Endothelial cell of umbilical vein (primary cell): ENCODE results near the gene NEURL2. TPM values are rescaled to one million over a fixed set of nuclear protein-coding genes. Genes with fewer than 3 reads are reported as not detected.

Experiments
- BruUV-seq: library from RNA; stranded (reverse); fragments of 400-500 nt; replicated peaks from 2 replicates; lab custom pipeline; 2021; lab: Mats Ljungman, UMichigan
- CTCF ChIA-PET: fragments of 300-600, 350-600 bp; sonication (Branson Sonifier 250); formaldehyde crosslinking; loops from one replicate; lab custom pipeline; 2021; ENCODE audit warnings: antibody characterized with exemption, inconsistent platforms; lab: Charles Lee
- POLR2A ChIA-PET: fragments of 300-600, 350-600 bp; sonication (Branson Sonifier 250); formaldehyde crosslinking; loops from one replicate; lab custom pipeline; 2021; ENCODE audit warnings: antibody characterized with exemption, inconsistent platforms; lab: Charles Lee
- DNase-seq: peaks from one replicate; pipeline ENCODE4 v3.0.0-alpha.2; 2011; ENCODE audit warnings: low read depth, low spot score
- FAIRE-seq: peaks from 2 replicates; lab custom pipeline; 2011; peaks lifted over from hg19 to GRCh38; lab: Jason Lieb, UNC
- H2AFZ ChIP-seq: 2 replicates; pipeline ENCODE4 v1.6.0; 2012; ENCODE audit warnings: low read depth, low read length, control low read depth, inconsistent platforms
- H3K27ac ChIP-seq: 2 replicates; pipeline ENCODE4 v1.5.1; 2011; ENCODE audit warnings: low read depth, mild to moderate bottlenecking, control low read depth, low read length, moderate library complexity; ENCODE audit not compliant: insufficient read depth
- H3K27me3 ChIP-seq, 2 experiments: 2 replicates each; pipeline versions ENCODE4 v1.6.0 to v1.6.1; 2011; ENCODE audit warnings: low read length in 2 of 2, mixed read lengths in 1 of 2; ENCODE audit not compliant: control insufficient read depth in 2 of 2, insufficient read depth in 2 of 2
- H3K36me3 ChIP-seq, 2 experiments: 2 replicates in 1 of 2; 3 replicates in 1 of 2; pipeline ENCODE4 v1.5.1; 2011; ENCODE audit warnings: low read length in 2 of 2, mild to moderate bottlenecking in 1 of 2, moderate library complexity in 1 of 2; ENCODE audit not compliant: control insufficient read depth in 2 of 2, insufficient read depth in 2 of 2; ENCODE audit errors: extremely low read depth in 1 of 2
- H3K4me1 ChIP-seq: 3 replicates; pipeline ENCODE4 v1.5.1; 2011; ENCODE audit warnings: mild to moderate bottlenecking, low read length; ENCODE audit not compliant: control insufficient read depth, insufficient read depth; ENCODE audit errors: extremely low read depth
- H3K4me2 ChIP-seq: 2 replicates; pipeline ENCODE4 v1.6.1; 2011; ENCODE audit warnings: low read length, control low read depth, mixed read lengths; ENCODE audit not compliant: insufficient read depth
- H3K4me3 ChIP-seq, 3 experiments: fragments of 200-600 bp in 1 of 3; sonication (generic), shearing (Covaris generic) in 1 of 3; replicated peaks in 1 of 3; 2 replicates each; pipeline ENCODE4 v1.5.1; 2011 to 2016; ENCODE audit warnings: control low read depth in 3 of 3, low read length in 3 of 3, mild to moderate bottlenecking in 2 of 3, inconsistent platforms in 1 of 3, low read depth in 1 of 3, moderate library complexity in 1 of 3; ENCODE audit not compliant: insufficient read depth in 1 of 3
- H3K79me2 ChIP-seq: 2 replicates; pipeline ENCODE4 v1.6.0; 2012; ENCODE audit warnings: low read length, inconsistent platforms; ENCODE audit not compliant: control insufficient read depth, insufficient read depth
- H3K9ac ChIP-seq: replicated peaks from 2 replicates; pipeline ENCODE3; 2011; ENCODE audit warnings: low read length, control low read depth; ENCODE audit not compliant: insufficient read depth; ENCODE audit errors: extremely low read depth
- H3K9me1 ChIP-seq: replicated peaks from 3 replicates; pipeline ENCODE4 v1.6.0; 2011; ENCODE audit warnings: mild to moderate bottlenecking, low read length; ENCODE audit not compliant: control insufficient read depth, insufficient read depth; ENCODE audit errors: extremely low read depth
- H3K9me3 ChIP-seq: replicated peaks from 2 replicates; pipeline ENCODE4 v1.5.1; 2012; ENCODE audit warnings: low read length, inconsistent platforms; ENCODE audit not compliant: control insufficient read depth, insufficient read depth
- H4K20me1 ChIP-seq: replicated peaks from 2 replicates; pipeline ENCODE3; 2011; ENCODE audit warnings: mild to moderate bottlenecking, low read length; ENCODE audit not compliant: control insufficient read depth, insufficient read depth; ENCODE audit errors: extremely low read depth
- EZH2 ChIP-seq: IDR thresholded peaks from 2 replicates; pipeline ENCODE4 v1.6.1; 2012; ENCODE audit warnings: borderline replicate concordance, low read depth, mild to moderate bottlenecking, moderate library complexity, low read length, inconsistent platforms; ENCODE audit not compliant: severe bottlenecking
- FOS ChIP-seq: IDR thresholded peaks from 2 replicates; pipeline ENCODE4 v1.6.1; 2011; ENCODE audit warnings: mild to moderate bottlenecking, low read length, moderate library complexity, borderline replicate concordance; ENCODE audit not compliant: insufficient read depth
- GATA2 ChIP-seq: IDR thresholded peaks from 2 replicates; pipeline ENCODE4 v1.7.0; 2011; ENCODE audit warnings: low read depth, mild to moderate bottlenecking, moderate library complexity, mixed read lengths, low read length; ENCODE audit not compliant: insufficient read length, insufficient read depth
- JUN ChIP-seq: IDR thresholded peaks from 2 replicates; pipeline ENCODE4 v1.6.1; 2011; ENCODE audit warnings: borderline replicate concordance, low read depth; ENCODE audit not compliant: insufficient read length, insufficient read depth
- MYC ChIP-seq: IDR thresholded peaks from one replicate; pipeline ENCODE4 v1.6.1; 2011; ENCODE audit warnings: mild to moderate bottlenecking, low read depth, low read length
- POLR2A ChIP-seq: IDR thresholded peaks from 2 replicates; pipeline ENCODE4 v1.6.1; 2012; ENCODE audit warnings: low read depth, mild to moderate bottlenecking, control low read depth, low read length
- POLR2AphosphoS5 ChIP-seq: IDR thresholded peaks from 2 replicates; pipeline ENCODE4 v1.6.1; 2012; ENCODE audit warnings: low read depth, mild to moderate bottlenecking, control low read depth, low read length, moderate library complexity; ENCODE audit not compliant: insufficient read depth
- dilution Hi-C: fragments of 300-500 bp; cut with MboI; formaldehyde crosslinking; loops from one replicate; pipeline ENCODE4 v1.15.0; 2019; ENCODE audit warnings: low sequenced_read_pairs; ENCODE audit not compliant: extremely low pct_ligation_motif_present
- intact Hi-C: fragments of 100-400 bp; cut with micrococcal nuclease; formaldehyde crosslinking; loops from one replicate; pipeline ENCODE4 v1.10.0; 2022
- polyA plus RNA-seq, 4 experiments: library from polyadenylated mRNA; depleted of rRNA in 3 of 4; stranded (reverse) in 3 of 4; unstranded in 1 of 4; fragments of >200 nt; gene quantifications; 2 replicates each; pipeline versions ENCODE4 v1.2.1 to v1.2.3, GENCODE V29; 2011 to 2012; ENCODE audit warnings: missing spikeins in 1 of 4
- total RNA-seq: library from RNA; stranded (reverse); gene quantifications from 2 replicates; pipeline ENCODE4 v1.2.3, GENCODE V29; 2021
- TF ChIP-seq, protein P1 (sequence below): IDR thresholded peaks from 2 replicates; pipeline ENCODE4 v1.6.1; 2011; ENCODE audit not compliant: insufficient read depth, insufficient read length
- TF ChIP-seq, protein P2 (sequence below), 2 donors: IDR thresholded peaks; 1 replicate in 1 of 2; 2 replicates in 1 of 2; pipeline ENCODE4 v1.5.1; 2011; ENCODE audit warnings: low read length in 2 of 2, mild to moderate bottlenecking in 2 of 2, moderate library complexity in 2 of 2, control low read depth in 1 of 2, inconsistent platforms in 1 of 2, low read depth in 1 of 2; ENCODE audit not compliant: insufficient read depth in 1 of 2; ENCODE audit errors: extremely low read depth in 1 of 2

NEURL2 gene
- total and polyA plus RNA-seq, 2 donors (not counting 3 experiments of a cell fraction or from before 2014, with no cell fraction given): 2.8 to 5.4 TPM

DNA sequence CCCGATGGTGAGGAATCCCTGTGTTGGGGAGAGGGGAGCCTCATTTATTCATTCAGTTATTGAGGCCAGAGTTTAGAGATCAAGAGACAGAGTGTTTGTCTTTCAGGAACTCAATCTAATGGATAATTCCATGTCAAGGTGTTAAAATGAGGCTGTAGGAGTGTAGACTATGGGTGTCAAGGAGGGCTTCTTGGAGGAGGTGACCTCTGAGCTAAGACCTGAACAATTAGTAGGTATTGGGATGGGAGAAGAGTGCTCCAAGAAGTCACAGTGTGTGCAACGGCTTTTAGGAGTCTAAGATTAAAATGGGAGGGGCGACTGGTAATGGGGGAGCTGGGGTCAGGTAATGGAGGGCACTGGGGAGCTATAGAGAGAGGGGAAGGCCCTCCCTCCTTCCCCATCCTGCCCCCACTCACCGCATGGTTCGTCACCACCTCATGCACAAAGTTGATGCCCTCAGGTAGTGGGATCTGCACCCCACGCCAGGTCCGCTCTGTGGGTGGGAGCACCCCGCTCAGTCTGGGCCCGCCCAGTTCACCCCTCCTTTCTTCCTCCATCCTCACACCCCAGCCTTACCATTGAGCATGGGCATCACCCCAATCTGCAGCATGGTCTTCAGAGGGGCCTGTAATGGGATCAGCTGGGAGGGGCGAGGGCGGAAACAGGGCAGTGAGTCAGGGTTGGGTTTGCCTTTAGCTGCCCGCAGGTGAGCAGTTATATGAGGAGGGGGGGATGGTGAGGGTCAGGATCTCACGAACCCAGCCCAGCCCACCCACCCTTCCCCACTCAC, 8.2 kb upstream of the NEURL2 start:
- peaks cover 4 to 28% of the 10 kb centered on the region in 2 experiments for H3K36me3 ChIP-seq
- dilution Hi-C loops: no loop called here
- CTCF ChIA-PET: interaction anchor here (2.1 kb wide), 1 partner anchor 71 kb away, joined by 5 read pairs; no protein-coding TSS in a partner anchor

More for the DNA sequence above, 8.2 kb upstream of the NEURL2 start:
- Histone ChIP-seq H3K4me1 (no peaks in the 10 kb centered on the region), H3K27ac (no peak overlapping the region), H3K27me3 (no peaks in the 10 kb centered on the region), H3K4me3 (no peak overlapping the region), H3K9ac (no peak overlapping the region), H3K9me3 (no peaks in the 10 kb centered on the region), H3K4me2 (no peak overlapping the region), H3K79me2 (no peaks in the 10 kb centered on the region), H4K20me1 (no peaks in the 10 kb centered on the region), H3K9me1 (no peaks in the 10 kb centered on the region), H2AFZ (no peak overlapping the region)
- no TSS peak for BruUV-seq
- no peak for TF ChIP-seq EZH2
- no peak for TF ChIP-seq POLR2AphosphoS5
- TF ChIP-seq, protein P1, sequence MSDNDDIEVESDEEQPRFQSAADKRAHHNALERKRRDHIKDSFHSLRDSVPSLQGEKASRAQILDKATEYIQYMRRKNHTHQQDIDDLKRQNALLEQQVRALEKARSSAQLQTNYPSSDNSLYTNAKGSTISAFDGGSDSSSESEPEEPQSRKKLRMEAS: no peak
- TF ChIP-seq, protein P2, sequence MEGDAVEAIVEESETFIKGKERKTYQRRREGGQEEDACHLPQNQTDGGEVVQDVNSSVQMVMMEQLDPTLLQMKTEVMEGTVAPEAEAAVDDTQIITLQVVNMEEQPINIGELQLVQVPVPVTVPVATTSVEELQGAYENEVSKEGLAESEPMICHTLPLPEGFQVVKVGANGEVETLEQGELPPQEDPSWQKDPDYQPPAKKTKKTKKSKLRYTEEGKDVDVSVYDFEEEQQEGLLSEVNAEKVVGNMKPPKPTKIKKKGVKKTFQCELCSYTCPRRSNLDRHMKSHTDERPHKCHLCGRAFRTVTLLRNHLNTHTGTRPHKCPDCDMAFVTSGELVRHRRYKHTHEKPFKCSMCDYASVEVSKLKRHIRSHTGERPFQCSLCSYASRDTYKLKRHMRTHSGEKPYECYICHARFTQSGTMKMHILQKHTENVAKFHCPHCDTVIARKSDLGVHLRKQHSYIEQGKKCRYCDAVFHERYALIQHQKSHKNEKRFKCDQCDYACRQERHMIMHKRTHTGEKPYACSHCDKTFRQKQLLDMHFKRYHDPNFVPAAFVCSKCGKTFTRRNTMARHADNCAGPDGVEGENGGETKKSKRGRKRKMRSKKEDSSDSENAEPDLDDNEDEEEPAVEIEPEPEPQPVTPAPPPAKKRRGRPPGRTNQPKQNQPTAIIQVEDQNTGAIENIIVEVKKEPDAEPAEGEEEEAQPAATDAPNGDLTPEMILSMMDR (IDR thresholded peaks at IDR 0.05; ENCODE audit: extremely low read depth in 1 of 2, insufficient read depth in 1 of 2, low read depth in 1 of 2, low read length in 2 of 2): no peak
- no peak for TF ChIP-seq POLR2A
- TF ChIP-seq GATA2: no peak
- TF ChIP-seq JUN: no peak
- TF ChIP-seq MYC: no peak
- no peak for TF ChIP-seq FOS
- POLR2A ChIA-PET: interaction anchor here (0.6 to 0.7 kb wide), 2 partner anchors 35 to 36 kb away, joined by 4 read pairs; no protein-coding TSS in a partner anchor
- intact Hi-C loops: no loop called here
- DNase-seq (no peak), FAIRE-seq (no peak)
